Measurements from ENCODE around the gene KCNC4.
A peak's percentile ranks its signal among the peaks of the same experiment; 100 is the strongest.

Gene KCNC4

GRCh38 chr1:110259770-110260169 lies 49.7 kb downstream of the KCNC4 start:
- DNase-seq (ENCODE audit: low read depth), result peak; percentile 56
- TF ChIP-seq, protein P1, sequence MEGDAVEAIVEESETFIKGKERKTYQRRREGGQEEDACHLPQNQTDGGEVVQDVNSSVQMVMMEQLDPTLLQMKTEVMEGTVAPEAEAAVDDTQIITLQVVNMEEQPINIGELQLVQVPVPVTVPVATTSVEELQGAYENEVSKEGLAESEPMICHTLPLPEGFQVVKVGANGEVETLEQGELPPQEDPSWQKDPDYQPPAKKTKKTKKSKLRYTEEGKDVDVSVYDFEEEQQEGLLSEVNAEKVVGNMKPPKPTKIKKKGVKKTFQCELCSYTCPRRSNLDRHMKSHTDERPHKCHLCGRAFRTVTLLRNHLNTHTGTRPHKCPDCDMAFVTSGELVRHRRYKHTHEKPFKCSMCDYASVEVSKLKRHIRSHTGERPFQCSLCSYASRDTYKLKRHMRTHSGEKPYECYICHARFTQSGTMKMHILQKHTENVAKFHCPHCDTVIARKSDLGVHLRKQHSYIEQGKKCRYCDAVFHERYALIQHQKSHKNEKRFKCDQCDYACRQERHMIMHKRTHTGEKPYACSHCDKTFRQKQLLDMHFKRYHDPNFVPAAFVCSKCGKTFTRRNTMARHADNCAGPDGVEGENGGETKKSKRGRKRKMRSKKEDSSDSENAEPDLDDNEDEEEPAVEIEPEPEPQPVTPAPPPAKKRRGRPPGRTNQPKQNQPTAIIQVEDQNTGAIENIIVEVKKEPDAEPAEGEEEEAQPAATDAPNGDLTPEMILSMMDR (IDR thresholded peaks at IDR 0.05; ENCODE audit: insufficient read depth, low read depth, low read length, missing control alignments), result no peak
- H3K4me3 ChIP-seq (ENCODE audit: low read depth, low read length), result no peak overlapping the region
